H1 (cell line): ENCODE measurements around the gene SLC37A1. TPM values are rescaled to one million over a fixed set of nuclear protein-coding genes. Genes with fewer than 3 reads are reported as not detected.
A peak's percentile ranks its signal among the peaks of the same experiment; 100 is the strongest.

Source experiments
- CTCF ChIA-PET: fragments of 300-600 bp; sonication (Branson Sonifier 250); formaldehyde crosslinking; loops from one replicate; lab custom pipeline; 2021; ENCODE audit not compliant: partially characterized antibody; lab: Charles Lee
- POLR2A ChIA-PET: fragments of 300-600 bp; sonication (Branson Sonifier 250); formaldehyde crosslinking; loops from one replicate; lab custom pipeline; 2021; ENCODE audit warnings: inconsistent platforms; ENCODE audit not compliant: partially characterized antibody; lab: Charles Lee
- DNase-seq, 2 experiments: peaks; one replicate each; pipeline versions ENCODE4 v3.0.0 to v3.0.0-alpha.2; 2010 to 2022; ENCODE audit warnings: low spot score in 2 of 2, low read depth in 1 of 2, mixed read lengths in 1 of 2
- FAIRE-seq: peaks from 2 replicates; lab custom pipeline; 2011; peaks lifted over from hg19 to GRCh38; lab: Jason Lieb, UNC
- H2AFZ ChIP-seq: 2 replicates; pipeline ENCODE4 v1.8.1; 2012; ENCODE audit warnings: low read length, inconsistent platforms
- H2AK5ac ChIP-seq: 2 replicates; pipeline ENCODE4 v1.6.1; 2013; ENCODE audit warnings: low read depth, low read length
- H2BK120ac ChIP-seq: replicated peaks from 2 replicates; pipeline ENCODE3; 2013; ENCODE audit warnings: low read depth, low read length, inconsistent platforms
- H2BK12ac ChIP-seq: 2 replicates; pipeline ENCODE4 v1.6.1; 2013; ENCODE audit warnings: low read depth, low read length
- H2BK15ac ChIP-seq: 2 replicates; pipeline ENCODE4 v1.6.1; 2013; ENCODE audit warnings: low read length
- H2BK20ac ChIP-seq: 2 replicates; pipeline ENCODE4 v1.6.1; 2013; ENCODE audit warnings: low read length
- H2BK5ac ChIP-seq: 2 replicates; pipeline ENCODE4 v1.6.1; 2013; ENCODE audit warnings: low read depth, low read length
- H3K14ac ChIP-seq: 2 replicates; pipeline ENCODE4 v1.6.1; 2013; ENCODE audit warnings: inconsistent platforms; ENCODE audit not compliant: insufficient read length
- H3K18ac ChIP-seq: 2 replicates; pipeline ENCODE4 v1.6.1; 2013; ENCODE audit warnings: low read length; ENCODE audit errors: extremely low read depth
- H3K23ac ChIP-seq: 2 replicates; pipeline ENCODE4 v1.6.1; 2013; ENCODE audit warnings: inconsistent platforms; ENCODE audit not compliant: insufficient read length
- H3K23me2 ChIP-seq: 2 replicates; pipeline ENCODE4 v1.6.1; 2013; ENCODE audit warnings: low read depth, low read length
- H3K27ac ChIP-seq: 2 replicates; pipeline ENCODE4 v1.6.1; 2011; ENCODE audit warnings: low read depth, low read length, inconsistent platforms
- H3K27me3 ChIP-seq, 4 experiments: replicated peaks in 1 of 4; 1 replicate in 1 of 4; 2 replicates in 3 of 4; pipeline versions ENCODE4 v1.6.1 to v1.8.1; 2011 to 2013; ENCODE audit warnings: low read length in 3 of 4, mild to moderate bottlenecking in 3 of 4, inconsistent platforms in 2 of 4, mixed read lengths in 2 of 4, moderate library complexity in 1 of 4; ENCODE audit not compliant: control insufficient read depth in 3 of 4, insufficient read depth in 3 of 4; ENCODE audit errors: extremely low read depth in 1 of 4
- H3K36me3 ChIP-seq, 4 experiments: 2 replicates each; pipeline versions ENCODE4 v1.6.1 to v1.8.1; 2011 to 2013; ENCODE audit warnings: mild to moderate bottlenecking in 4 of 4, low read length in 3 of 4, moderate library complexity in 2 of 4, control low read depth in 1 of 4, inconsistent platforms in 1 of 4; ENCODE audit not compliant: insufficient read depth in 4 of 4, control insufficient read depth in 2 of 4
- H3K4ac ChIP-seq: replicated peaks from 2 replicates; pipeline ENCODE3; 2013; ENCODE audit warnings: low read length, low read depth, mixed read lengths, inconsistent platforms; ENCODE audit not compliant: insufficient read length
- H3K4me1 ChIP-seq, 4 experiments: replicated peaks in 1 of 4; 1 replicate in 1 of 4; 2 replicates in 3 of 4; pipeline versions ENCODE4 v1.6.1 to v1.8.1; 2011 to 2013; ENCODE audit warnings: low read length in 3 of 4, inconsistent platforms in 2 of 4, mixed read lengths in 1 of 4; ENCODE audit not compliant: insufficient read depth in 4 of 4, control insufficient read depth in 3 of 4
- H3K4me2 ChIP-seq, 2 experiments: 2 replicates each; pipeline versions ENCODE4 v1.6.1 to v1.8.1; 2011 to 2013; ENCODE audit warnings: low read depth in 2 of 2, low read length in 2 of 2, control low read depth in 1 of 2, inconsistent platforms in 1 of 2, mild to moderate bottlenecking in 1 of 2; ENCODE audit not compliant: insufficient read depth in 1 of 2
- H3K4me3 ChIP-seq, 4 experiments: fragments of 200-600, 300-600 bp in 1 of 4; sonication (generic), shearing (Covaris generic), sonication (Bioruptor Twin) in 1 of 4; 2 replicates each; pipeline versions ENCODE4 v1.5.1 to v1.8.1; 2011 to 2016; ENCODE audit warnings: low read length in 4 of 4, low read depth in 3 of 4, control low read depth in 2 of 4, inconsistent platforms in 2 of 4, mild to moderate bottlenecking in 2 of 4, mixed read lengths in 1 of 4, moderate library complexity in 1 of 4; ENCODE audit not compliant: insufficient read depth in 2 of 4; ENCODE audit errors: extremely low read depth in 1 of 4
- H3K56ac ChIP-seq: replicated peaks from 2 replicates; pipeline ENCODE3; 2013; ENCODE audit warnings: low read depth, mild to moderate bottlenecking, mixed read lengths, low read length, inconsistent platforms; ENCODE audit not compliant: insufficient read length
- H3K79me1 ChIP-seq: 2 replicates; pipeline ENCODE4 v1.6.1; 2013; ENCODE audit warnings: low read depth, low read length, control low read depth
- H3K79me2 ChIP-seq, 2 experiments: 2 replicates each; pipeline versions ENCODE4 v1.6.1 to v1.8.1; 2012 to 2013; ENCODE audit warnings: low read length in 2 of 2, mild to moderate bottlenecking in 2 of 2, inconsistent platforms in 1 of 2; ENCODE audit not compliant: insufficient read depth in 2 of 2, control insufficient read depth in 1 of 2
- H3K9ac ChIP-seq, 4 experiments: replicated peaks in 1 of 4; 1 replicate in 1 of 4; 2 replicates in 3 of 4; pipeline versions ENCODE4 v1.6.1 to v1.8.1; 2011 to 2013; ENCODE audit warnings: low read depth in 3 of 4, low read length in 3 of 4, control low read depth in 2 of 4, mild to moderate bottlenecking in 2 of 4, moderate library complexity in 2 of 4, inconsistent platforms in 1 of 4; ENCODE audit errors: extremely low read depth in 1 of 4
- H3K9me3 ChIP-seq, 2 experiments: 2 replicates each; pipeline versions ENCODE4 v1.6.1 to v1.8.1; 2012 to 2013; ENCODE audit warnings: mild to moderate bottlenecking in 2 of 2, moderate library complexity in 2 of 2, control low read depth in 1 of 2, inconsistent platforms in 1 of 2, low read depth in 1 of 2, low read length in 1 of 2, mixed read lengths in 1 of 2; ENCODE audit not compliant: insufficient read depth in 2 of 2
- H4K20me1 ChIP-seq, 2 experiments: replicated peaks in 1 of 2; 2 replicates each; pipeline versions ENCODE3 to v1.8.1; 2011 to 2013; ENCODE audit warnings: inconsistent platforms in 2 of 2, low read length in 2 of 2, mild to moderate bottlenecking in 1 of 2; ENCODE audit not compliant: insufficient read depth in 2 of 2, control insufficient read depth in 1 of 2
- H4K5ac ChIP-seq: 2 replicates; pipeline ENCODE4 v1.6.1; 2013; ENCODE audit warnings: low read length, low read depth, mixed read lengths, inconsistent platforms; ENCODE audit not compliant: insufficient read length
- H4K8ac ChIP-seq: 2 replicates; pipeline ENCODE4 v1.8.0; 2013; ENCODE audit warnings: mild to moderate bottlenecking, moderate library complexity, low read length, inconsistent platforms; ENCODE audit not compliant: insufficient read depth; ENCODE audit errors: extremely low read depth
- H4K91ac ChIP-seq: replicated peaks from 2 replicates; pipeline ENCODE3; 2013; ENCODE audit warnings: low read length, mixed read lengths, inconsistent platforms; ENCODE audit not compliant: insufficient read length
- ASH2L ChIP-seq: fragments of 200-600, 300-600 bp; sonication (generic); IDR thresholded peaks from one replicate; pipeline ENCODE4 v1.7.1; 2017; ENCODE audit warnings: low read length
- BACH1 ChIP-seq: IDR thresholded peaks from 2 replicates; pipeline ENCODE4 v1.6.1; 2012; ENCODE audit warnings: low read length, improper control_type of control experiment
- JUN ChIP-seq: IDR thresholded peaks from 2 replicates; pipeline ENCODE4 v1.6.1; 2011; ENCODE audit warnings: low read depth, mild to moderate bottlenecking, improper control_type of control experiment, low read length
- KDM4A ChIP-seq: IDR thresholded peaks from one replicate; pipeline ENCODE4 v1.7.1; 2012; ENCODE audit warnings: low read depth, mild to moderate bottlenecking, moderate library complexity, low read length, inconsistent platforms; ENCODE audit not compliant: severe bottlenecking
- KDM5A ChIP-seq: fragments of 200-600 bp; IDR thresholded peaks from 2 replicates; pipeline ENCODE4 v1.7.1; 2012; ENCODE audit warnings: mild to moderate bottlenecking, low read length, inconsistent platforms, mixed read lengths
- RNF2 ChIP-seq: fragments of 200-900, 300-1000 bp; sonication (generic); IDR thresholded peaks from 2 replicates; pipeline ENCODE4 v1.7.1; 2016; ENCODE audit warnings: borderline replicate concordance, low read depth, mild to moderate bottlenecking, antibody characterized with exemption, low read length; ENCODE audit not compliant: poor library complexity, severe bottlenecking; ENCODE audit errors: missing control alignments
- SIRT6 ChIP-seq: IDR thresholded peaks from one replicate; pipeline ENCODE4 v1.7.1; 2012; ENCODE audit warnings: low read length, inconsistent platforms
- SP1 ChIP-seq: IDR thresholded peaks from 2 replicates; pipeline ENCODE4 v1.6.1; 2011; ENCODE audit warnings: low read depth, low read length
- SRF ChIP-seq: IDR thresholded peaks from 2 replicates; pipeline ENCODE4 v1.6.1; 2011; ENCODE audit warnings: mild to moderate bottlenecking, low read depth, low read length, moderate library complexity
- TAF7 ChIP-seq: optimal IDR thresholded peaks from 2 replicates; pipeline ENCODE3; 2011; ENCODE audit warnings: low read depth, mild to moderate bottlenecking, inconsistent platforms, low read length, moderate library complexity, borderline replicate concordance
- WGBS, 2 experiments: shearing (Covaris generic) in 1 of 2; methylation state at CpG; one replicate each; pipeline versions ENCODE4 v1.1.6 to v1.1.7; 2013 to 2015; ENCODE audit warnings: low lambda C conversion rate in 2 of 2, mixed read lengths in 2 of 2, inconsistent platforms in 1 of 2, low coverage in 1 of 2, missing lambda C conversion rate in 1 of 2; ENCODE audit not compliant: insufficient replicate concordance in 2 of 2, insufficient coverage in 1 of 2, insufficient read length in 1 of 2; ENCODE audit errors: extremely low coverage in 1 of 2, missing lambda C conversion rate in 1 of 2; 5-methylcytosine and 5-hydroxymethylcytosine counted together
- polyA plus RNA-seq, 7 experiments: library from polyadenylated mRNA; depleted of rRNA in 3 of 7; stranded (reverse) in 5 of 7; unstranded in 2 of 7; fragments of >200 nt in 5 of 7; fragments of 200-250 nt in 2 of 7; gene quantifications; 1 replicate in 5 of 7; 2 replicates in 1 of 7; 4 replicates in 1 of 7; pipeline versions ENCODE4 v1.2.1 to v1.2.3, GENCODE V29; 2011 to 2013; ENCODE audit warnings: missing spikeins in 2 of 7, mixed read lengths in 2 of 7
- total RNA-seq: library from RNA; stranded (reverse); fragmentation: NEBNext Ultra II Directional; extraction: Animal tissue kit (Norgen Biotek cat#: 25700); gene quantifications from 2 replicates; pipeline ENCODE4 v1.2.1, GENCODE V29; 2021

SLC37A1 gene
- total and polyA plus RNA-seq, 2 of the 8 experiments (the other 6 are each of a cell fraction or from before 2014, with no cell fraction given) = 15.6 to 30.9 TPM

- WGBS, 2 experiments = 88% methylated on average over 5 of the region's 5 CpGs; no CpG with 5 or more reads in 1 of the 2 experiments
- POLR2A ChIA-PET = interaction anchor here (1.2 kb wide), 1 partner anchor 18 kb away, joined by 3 read pairs; no protein-coding TSS in a partner anchor
Measured at GRCh38 chr21:42495027-42495426, 18.6 kb upstream of the SLC37A1 start.

More at GRCh38 chr21:42495027-42495426, 18.6 kb upstream of the SLC37A1 start:
- Histone ChIP-seq H4K91ac (no peak overlapping the region), H4K5ac (no peak overlapping the region), H4K20me1 (no peaks in the 10 kb centered on the region), H3K18ac (no peak overlapping the region), H2BK5ac (no peak overlapping the region), H2AK5ac (no peak overlapping the region), H3K23me2 (peaks cover 11% of the 10 kb centered on the region), H3K14ac (no peak overlapping the region), H2BK120ac (no peak overlapping the region), H3K79me1 (no peaks in the 10 kb centered on the region), H3K4me2 (peak overlapping the region in 1 of 2 experiments; percentile 87; a peak in 1 of 4 replicates), H3K23ac (no peak overlapping the region), H3K27me3 (peaks cover 0 to 5% (median 4%) of the 10 kb centered on the region in 4 experiments; a peak in 1 of 7 replicates), H3K9ac (no peak overlapping the region), H3K36me3 (no peaks in the 10 kb centered on the region), H3K4me1 (peaks cover 0 to 7% (median 4%) of the 10 kb centered on the region in 4 experiments; a peak in 5 of 7 replicates), H4K8ac (no peak overlapping the region), H2BK12ac (no peak overlapping the region), H3K79me2 (no peaks in the 10 kb centered on the region), H2BK20ac (no peak overlapping the region), H2AFZ (no peak overlapping the region), H3K4ac (no peak overlapping the region), H3K27ac (no peak overlapping the region), H3K9me3 (no peaks in the 10 kb centered on the region), H3K4me3 (no peak overlapping the region), H2BK15ac (no peak overlapping the region), H3K56ac (no peak overlapping the region)
- no peak for FAIRE-seq
- CTCF ChIA-PET = interaction anchor here (1.1 to 1.5 kb wide), 2 partner anchors 8 to 21 kb away, joined by 4 to 5 read pairs; no protein-coding TSS in a partner anchor
- no peak for DNase-seq
- no peak for TF ChIP-seq SP1
- TF ChIP-seq SRF = no peak
- no peak for TF ChIP-seq ASH2L
- TF ChIP-seq KDM5A = no peak
- TF ChIP-seq RNF2 = no peak
- no peak for TF ChIP-seq TAF7
- no peak for TF ChIP-seq SIRT6
- no peak for TF ChIP-seq KDM4A
- no peak for TF ChIP-seq BACH1
- TF ChIP-seq JUN = no peak
